SK-N-SH (cell line): ENCODE data around the gene PROSER2.

Source experiments
- CHD2 ChIP-seq: fragments of 150-350 bp; IDR thresholded peaks from 2 replicates; pipeline ENCODE4 v1.6.1; 2018; ENCODE audit warnings: low read length; ENCODE audit not compliant: partially characterized antibody
- EP300 ChIP-seq, 2 experiments: IDR thresholded peaks; 2 replicates each; pipeline versions ENCODE4 v1.4.0 to v1.6.1; 2012; ENCODE audit warnings: borderline replicate concordance in 1 of 2, low read depth in 1 of 2, low read length in 1 of 2
- FOSL2 ChIP-seq: IDR thresholded peaks from 2 replicates; pipeline ENCODE4 v1.4.0; 2012; ENCODE audit warnings: low read depth, mild to moderate bottlenecking, moderate library complexity, borderline replicate concordance
- FOXM1 ChIP-seq: IDR thresholded peaks from 2 replicates; pipeline ENCODE4 v1.4.0; 2012; ENCODE audit warnings: low read depth, mild to moderate bottlenecking
- POLR2AphosphoS5 ChIP-seq: IDR thresholded peaks from 2 replicates; pipeline ENCODE4 v1.6.1; 2012; ENCODE audit warnings: low read depth, low read length
- RFX5 ChIP-seq: IDR thresholded peaks from 2 replicates; pipeline ENCODE4 v1.6.1; 2012; ENCODE audit warnings: mild to moderate bottlenecking, improper control_type of control experiment, low read length
- SIN3A ChIP-seq: IDR thresholded peaks from 2 replicates; pipeline ENCODE4 v1.6.1; 2012; ENCODE audit warnings: low read depth, mild to moderate bottlenecking, low read length, moderate library complexity, borderline replicate concordance
- SMC3 ChIP-seq: IDR thresholded peaks from 2 replicates; pipeline ENCODE4 v1.6.1; 2012; ENCODE audit warnings: low read depth, low read length, improper control_type of control experiment
- TAF1 ChIP-seq: IDR thresholded peaks from 2 replicates; pipeline ENCODE4 v1.6.1; 2012; ENCODE audit warnings: low read depth, mild to moderate bottlenecking, low read length, moderate library complexity, borderline replicate concordance
- TF ChIP-seq, protein P1 (sequence below): fragments of 200-600 bp; sonication (generic); IDR thresholded peaks from 2 replicates; pipeline ENCODE4 v1.6.1; 2017; ENCODE audit warnings: antibody characterized with exemption, mild to moderate bottlenecking, moderate library complexity
- TF ChIP-seq, protein P2 (sequence below): IDR thresholded peaks from 2 replicates; pipeline ENCODE4 v1.6.1; 2012; ENCODE audit warnings: mild to moderate bottlenecking, low read depth, low read length, moderate library complexity
- TF ChIP-seq, protein P3 (sequence below): IDR thresholded peaks from 2 replicates; pipeline ENCODE4; 2012
- TF ChIP-seq, protein P4 (sequence below): fragments of 150-350 bp; IDR thresholded peaks from 2 replicates; pipeline ENCODE4 v1.6.1; 2017; ENCODE audit warnings: antibody characterized with exemption, low read length, low read depth, borderline replicate concordance
- TF ChIP-seq, protein P5 (sequence below): IDR thresholded peaks from 2 replicates; pipeline ENCODE4 v1.4.0; 2012; ENCODE audit warnings: low read depth

DNA sequence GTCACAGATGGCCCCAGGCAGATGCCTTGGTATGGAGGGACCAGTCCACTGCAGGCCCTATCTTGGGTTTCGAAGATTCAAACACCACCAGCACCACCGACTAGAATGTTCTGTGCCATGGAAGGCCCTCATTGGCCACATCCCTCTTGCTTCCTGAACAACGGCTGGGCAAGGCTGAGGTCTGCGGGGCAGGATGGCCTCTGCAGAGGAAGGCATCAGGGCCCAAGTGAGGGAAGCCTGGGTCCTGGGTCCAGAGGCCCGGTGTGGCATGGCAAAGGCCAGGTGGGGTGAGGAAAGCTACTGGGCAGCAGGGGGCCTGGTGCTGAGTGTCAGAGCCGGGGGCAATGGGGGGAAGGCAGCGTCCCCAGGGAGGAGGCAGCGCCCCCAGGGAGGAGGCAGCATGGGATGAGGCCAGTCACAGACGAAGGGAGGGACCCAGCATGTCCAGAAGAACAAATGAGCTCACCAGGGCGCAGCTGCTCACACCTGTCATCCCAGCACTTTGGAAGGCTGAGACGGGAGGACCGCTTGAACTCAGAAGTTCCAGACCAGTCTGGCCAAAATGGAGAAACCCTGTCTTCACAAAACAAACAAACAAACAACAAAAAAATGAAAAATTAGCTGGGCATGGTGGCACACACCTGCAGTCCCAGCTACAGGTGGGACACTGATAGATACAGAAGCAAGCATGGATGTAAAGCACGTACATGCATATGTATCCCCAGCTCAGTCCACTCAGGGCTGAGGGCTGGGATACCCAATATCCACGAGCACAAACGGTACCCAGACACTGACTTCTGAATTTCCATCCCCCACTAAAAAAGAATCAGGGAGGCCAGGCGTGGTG, 64.4 kb downstream of the PROSER2 start:
- no peak for TF ChIP-seq POLR2AphosphoS5
- TF ChIP-seq, protein P1, sequence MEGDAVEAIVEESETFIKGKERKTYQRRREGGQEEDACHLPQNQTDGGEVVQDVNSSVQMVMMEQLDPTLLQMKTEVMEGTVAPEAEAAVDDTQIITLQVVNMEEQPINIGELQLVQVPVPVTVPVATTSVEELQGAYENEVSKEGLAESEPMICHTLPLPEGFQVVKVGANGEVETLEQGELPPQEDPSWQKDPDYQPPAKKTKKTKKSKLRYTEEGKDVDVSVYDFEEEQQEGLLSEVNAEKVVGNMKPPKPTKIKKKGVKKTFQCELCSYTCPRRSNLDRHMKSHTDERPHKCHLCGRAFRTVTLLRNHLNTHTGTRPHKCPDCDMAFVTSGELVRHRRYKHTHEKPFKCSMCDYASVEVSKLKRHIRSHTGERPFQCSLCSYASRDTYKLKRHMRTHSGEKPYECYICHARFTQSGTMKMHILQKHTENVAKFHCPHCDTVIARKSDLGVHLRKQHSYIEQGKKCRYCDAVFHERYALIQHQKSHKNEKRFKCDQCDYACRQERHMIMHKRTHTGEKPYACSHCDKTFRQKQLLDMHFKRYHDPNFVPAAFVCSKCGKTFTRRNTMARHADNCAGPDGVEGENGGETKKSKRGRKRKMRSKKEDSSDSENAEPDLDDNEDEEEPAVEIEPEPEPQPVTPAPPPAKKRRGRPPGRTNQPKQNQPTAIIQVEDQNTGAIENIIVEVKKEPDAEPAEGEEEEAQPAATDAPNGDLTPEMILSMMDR: no peak
- no peak for TF ChIP-seq TAF1
- TF ChIP-seq, protein P2, sequence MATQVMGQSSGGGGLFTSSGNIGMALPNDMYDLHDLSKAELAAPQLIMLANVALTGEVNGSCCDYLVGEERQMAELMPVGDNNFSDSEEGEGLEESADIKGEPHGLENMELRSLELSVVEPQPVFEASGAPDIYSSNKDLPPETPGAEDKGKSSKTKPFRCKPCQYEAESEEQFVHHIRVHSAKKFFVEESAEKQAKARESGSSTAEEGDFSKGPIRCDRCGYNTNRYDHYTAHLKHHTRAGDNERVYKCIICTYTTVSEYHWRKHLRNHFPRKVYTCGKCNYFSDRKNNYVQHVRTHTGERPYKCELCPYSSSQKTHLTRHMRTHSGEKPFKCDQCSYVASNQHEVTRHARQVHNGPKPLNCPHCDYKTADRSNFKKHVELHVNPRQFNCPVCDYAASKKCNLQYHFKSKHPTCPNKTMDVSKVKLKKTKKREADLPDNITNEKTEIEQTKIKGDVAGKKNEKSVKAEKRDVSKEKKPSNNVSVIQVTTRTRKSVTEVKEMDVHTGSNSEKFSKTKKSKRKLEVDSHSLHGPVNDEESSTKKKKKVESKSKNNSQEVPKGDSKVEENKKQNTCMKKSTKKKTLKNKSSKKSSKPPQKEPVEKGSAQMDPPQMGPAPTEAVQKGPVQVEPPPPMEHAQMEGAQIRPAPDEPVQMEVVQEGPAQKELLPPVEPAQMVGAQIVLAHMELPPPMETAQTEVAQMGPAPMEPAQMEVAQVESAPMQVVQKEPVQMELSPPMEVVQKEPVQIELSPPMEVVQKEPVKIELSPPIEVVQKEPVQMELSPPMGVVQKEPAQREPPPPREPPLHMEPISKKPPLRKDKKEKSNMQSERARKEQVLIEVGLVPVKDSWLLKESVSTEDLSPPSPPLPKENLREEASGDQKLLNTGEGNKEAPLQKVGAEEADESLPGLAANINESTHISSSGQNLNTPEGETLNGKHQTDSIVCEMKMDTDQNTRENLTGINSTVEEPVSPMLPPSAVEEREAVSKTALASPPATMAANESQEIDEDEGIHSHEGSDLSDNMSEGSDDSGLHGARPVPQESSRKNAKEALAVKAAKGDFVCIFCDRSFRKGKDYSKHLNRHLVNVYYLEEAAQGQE: no peak
- no peak for TF ChIP-seq RFX5
- TF ChIP-seq SMC3: no peak
- TF ChIP-seq SIN3A: no peak
- TF ChIP-seq FOSL2: no peak
- TF ChIP-seq, protein P3, sequence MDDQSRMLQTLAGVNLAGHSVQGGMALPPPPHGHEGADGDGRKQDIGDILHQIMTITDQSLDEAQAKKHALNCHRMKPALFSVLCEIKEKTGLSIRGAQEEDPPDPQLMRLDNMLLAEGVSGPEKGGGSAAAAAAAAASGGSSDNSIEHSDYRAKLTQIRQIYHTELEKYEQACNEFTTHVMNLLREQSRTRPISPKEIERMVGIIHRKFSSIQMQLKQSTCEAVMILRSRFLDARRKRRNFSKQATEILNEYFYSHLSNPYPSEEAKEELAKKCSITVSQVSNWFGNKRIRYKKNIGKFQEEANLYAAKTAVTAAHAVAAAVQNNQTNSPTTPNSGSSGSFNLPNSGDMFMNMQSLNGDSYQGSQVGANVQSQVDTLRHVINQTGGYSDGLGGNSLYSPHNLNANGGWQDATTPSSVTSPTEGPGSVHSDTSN: no peak
- TF ChIP-seq, protein P4, sequence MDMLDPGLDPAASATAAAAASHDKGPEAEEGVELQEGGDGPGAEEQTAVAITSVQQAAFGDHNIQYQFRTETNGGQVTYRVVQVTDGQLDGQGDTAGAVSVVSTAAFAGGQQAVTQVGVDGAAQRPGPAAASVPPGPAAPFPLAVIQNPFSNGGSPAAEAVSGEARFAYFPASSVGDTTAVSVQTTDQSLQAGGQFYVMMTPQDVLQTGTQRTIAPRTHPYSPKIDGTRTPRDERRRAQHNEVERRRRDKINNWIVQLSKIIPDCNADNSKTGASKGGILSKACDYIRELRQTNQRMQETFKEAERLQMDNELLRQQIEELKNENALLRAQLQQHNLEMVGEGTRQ: no peak
- TF ChIP-seq, protein P5, sequence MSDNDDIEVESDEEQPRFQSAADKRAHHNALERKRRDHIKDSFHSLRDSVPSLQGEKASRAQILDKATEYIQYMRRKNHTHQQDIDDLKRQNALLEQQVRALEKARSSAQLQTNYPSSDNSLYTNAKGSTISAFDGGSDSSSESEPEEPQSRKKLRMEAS: no peak
- TF ChIP-seq CHD2: no peak
- no peak for TF ChIP-seq EP300 (IDR thresholded peaks at IDR 0.05; ENCODE audit: borderline replicate concordance in 1 of 2, low read depth in 1 of 2, low read length in 1 of 2)
- no peak for TF ChIP-seq FOXM1
